AG09319 (cell line): ENCODE results near the gene UBE3C.

Source experiments
- DNase-seq: peaks from one replicate; pipeline ENCODE4 v3.0.0-alpha.2; 2010; ENCODE audit warnings: low read depth; ENCODE audit errors: extremely low read depth
- TF ChIP-seq, protein P1 (sequence below): IDR thresholded peaks from 2 replicates; pipeline ENCODE4 v1.5.1; 2011; ENCODE audit warnings: low read depth, mild to moderate bottlenecking, inconsistent platforms, low read length, moderate library complexity

The UBE3C gene

GRCh38 chr7:157195868-157196267, 57.1 kb downstream of the UBE3C start:
- DNase-seq, result no peak
- TF ChIP-seq, protein P1, sequence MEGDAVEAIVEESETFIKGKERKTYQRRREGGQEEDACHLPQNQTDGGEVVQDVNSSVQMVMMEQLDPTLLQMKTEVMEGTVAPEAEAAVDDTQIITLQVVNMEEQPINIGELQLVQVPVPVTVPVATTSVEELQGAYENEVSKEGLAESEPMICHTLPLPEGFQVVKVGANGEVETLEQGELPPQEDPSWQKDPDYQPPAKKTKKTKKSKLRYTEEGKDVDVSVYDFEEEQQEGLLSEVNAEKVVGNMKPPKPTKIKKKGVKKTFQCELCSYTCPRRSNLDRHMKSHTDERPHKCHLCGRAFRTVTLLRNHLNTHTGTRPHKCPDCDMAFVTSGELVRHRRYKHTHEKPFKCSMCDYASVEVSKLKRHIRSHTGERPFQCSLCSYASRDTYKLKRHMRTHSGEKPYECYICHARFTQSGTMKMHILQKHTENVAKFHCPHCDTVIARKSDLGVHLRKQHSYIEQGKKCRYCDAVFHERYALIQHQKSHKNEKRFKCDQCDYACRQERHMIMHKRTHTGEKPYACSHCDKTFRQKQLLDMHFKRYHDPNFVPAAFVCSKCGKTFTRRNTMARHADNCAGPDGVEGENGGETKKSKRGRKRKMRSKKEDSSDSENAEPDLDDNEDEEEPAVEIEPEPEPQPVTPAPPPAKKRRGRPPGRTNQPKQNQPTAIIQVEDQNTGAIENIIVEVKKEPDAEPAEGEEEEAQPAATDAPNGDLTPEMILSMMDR, result no peak

DNA sequence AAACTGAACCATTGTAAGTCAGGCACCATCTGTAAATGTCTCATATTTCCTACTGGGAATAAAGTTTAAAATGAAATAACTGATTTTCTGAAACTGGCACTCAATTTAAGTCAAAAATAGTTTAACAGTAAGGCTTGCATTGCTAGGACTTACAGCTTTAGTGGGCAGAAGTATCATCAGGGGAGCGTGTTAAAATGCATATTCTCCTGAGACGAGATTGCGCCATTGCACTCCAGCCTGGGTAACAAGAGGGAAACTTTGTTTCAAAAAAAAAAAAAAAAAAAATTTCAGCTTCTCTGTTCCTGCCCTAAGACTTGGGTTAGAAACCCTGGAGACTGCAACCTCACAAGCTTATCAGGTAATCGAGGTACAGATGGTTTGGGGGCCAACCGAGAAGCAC, 65.4 kb downstream of the UBE3C start:
- TF ChIP-seq, protein P1, result no peak
- no peak for DNase-seq

GRCh38 chr7:157205438-157205837, 66.7 kb downstream of the UBE3C start:
- no peak for DNase-seq
- TF ChIP-seq, protein P1, result no peak

- TF ChIP-seq, protein P1, result no peak
- DNase-seq, result no peak
Measured at GRCh38 chr7:157208571-157209413, 70.1 kb downstream of the UBE3C start.

- DNase-seq, result no peak
- TF ChIP-seq, protein P1, result no peak
Measured at GRCh38 chr7:157210682-157211081, 72.0 kb downstream of the UBE3C start.

DNA sequence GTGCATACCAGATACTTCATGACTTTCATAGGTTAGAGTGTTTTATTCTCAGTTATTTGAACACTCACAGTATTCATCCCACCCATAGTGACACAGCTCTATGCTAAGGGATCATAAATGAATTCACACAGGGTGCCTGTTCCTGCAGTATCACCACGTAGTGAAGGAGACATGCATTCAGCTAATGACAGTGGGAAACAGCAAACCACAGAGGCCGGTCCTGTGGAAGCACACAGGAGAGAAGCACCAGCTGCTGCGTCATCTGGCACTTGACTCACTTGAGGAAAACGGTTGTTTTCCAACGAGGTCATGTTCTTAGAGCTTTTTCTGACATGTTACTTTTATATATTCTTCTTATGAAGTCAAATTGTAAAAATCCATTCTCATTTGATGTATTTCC, 73.0 kb downstream of the UBE3C start:
- TF ChIP-seq, protein P1, result no peak
- DNase-seq, result no peak

DNA sequence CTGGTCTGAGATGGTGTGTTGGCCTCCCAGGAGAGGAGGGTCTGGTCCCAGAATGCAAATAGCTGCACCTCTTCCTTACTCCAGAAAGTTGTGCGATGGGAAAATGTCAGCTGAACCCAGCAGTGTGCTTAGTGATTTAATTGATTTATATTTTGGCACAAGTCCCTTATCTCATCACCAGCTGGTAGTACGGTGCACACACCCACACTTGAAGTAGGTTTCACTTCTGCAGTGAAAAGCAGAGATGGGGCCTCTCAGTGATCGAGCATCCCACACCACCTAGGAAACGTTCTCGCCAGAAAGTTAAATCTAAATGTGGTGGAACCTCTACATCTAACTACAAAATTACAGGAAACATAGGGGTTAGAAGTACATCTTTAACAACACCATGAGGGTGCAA, 80.4 kb downstream of the UBE3C start:
- DNase-seq, result no peak
- TF ChIP-seq, protein P1, result no peak
